PFSK-1 (cell line): ENCODE results near the gene MYCBP2.

ENCODE experiments used
- FOXP2 ChIP-seq: optimal IDR thresholded peaks from 2 replicates; pipeline ENCODE3; 2011; ENCODE audit warnings: borderline replicate concordance, control low read depth, inconsistent platforms; ENCODE audit not compliant: insufficient read depth; ENCODE audit errors: extremely low read length, extremely low read depth
- POLR2AphosphoS5 ChIP-seq: IDR thresholded peaks from 2 replicates; pipeline ENCODE4 v1.6.1; 2012; ENCODE audit warnings: low read depth, mild to moderate bottlenecking, control low read depth, low read length, moderate library complexity
- SIN3A ChIP-seq: IDR thresholded peaks from 2 replicates; pipeline ENCODE4 v1.6.1; 2012; ENCODE audit warnings: mild to moderate bottlenecking, low read length, moderate library complexity, borderline replicate concordance; ENCODE audit not compliant: insufficient read depth
- TAF1 ChIP-seq: IDR thresholded peaks from 2 replicates; pipeline ENCODE4 v1.6.1; 2012; ENCODE audit warnings: low read length, control low read depth, borderline replicate concordance; ENCODE audit not compliant: insufficient read depth
- TF ChIP-seq, protein P1 (sequence below), 2 experiments: IDR thresholded peaks; 2 replicates each; pipeline versions ENCODE4 v1.6.1 to v1.8.0; 2011 to 2012; ENCODE audit warnings: low read depth in 2 of 2, low read length in 2 of 2, control low read depth in 1 of 2, inconsistent platforms in 1 of 2, mild to moderate bottlenecking in 1 of 2, moderate library complexity in 1 of 2; ENCODE audit not compliant: insufficient read depth in 1 of 2

Gene MYCBP2

DNA sequence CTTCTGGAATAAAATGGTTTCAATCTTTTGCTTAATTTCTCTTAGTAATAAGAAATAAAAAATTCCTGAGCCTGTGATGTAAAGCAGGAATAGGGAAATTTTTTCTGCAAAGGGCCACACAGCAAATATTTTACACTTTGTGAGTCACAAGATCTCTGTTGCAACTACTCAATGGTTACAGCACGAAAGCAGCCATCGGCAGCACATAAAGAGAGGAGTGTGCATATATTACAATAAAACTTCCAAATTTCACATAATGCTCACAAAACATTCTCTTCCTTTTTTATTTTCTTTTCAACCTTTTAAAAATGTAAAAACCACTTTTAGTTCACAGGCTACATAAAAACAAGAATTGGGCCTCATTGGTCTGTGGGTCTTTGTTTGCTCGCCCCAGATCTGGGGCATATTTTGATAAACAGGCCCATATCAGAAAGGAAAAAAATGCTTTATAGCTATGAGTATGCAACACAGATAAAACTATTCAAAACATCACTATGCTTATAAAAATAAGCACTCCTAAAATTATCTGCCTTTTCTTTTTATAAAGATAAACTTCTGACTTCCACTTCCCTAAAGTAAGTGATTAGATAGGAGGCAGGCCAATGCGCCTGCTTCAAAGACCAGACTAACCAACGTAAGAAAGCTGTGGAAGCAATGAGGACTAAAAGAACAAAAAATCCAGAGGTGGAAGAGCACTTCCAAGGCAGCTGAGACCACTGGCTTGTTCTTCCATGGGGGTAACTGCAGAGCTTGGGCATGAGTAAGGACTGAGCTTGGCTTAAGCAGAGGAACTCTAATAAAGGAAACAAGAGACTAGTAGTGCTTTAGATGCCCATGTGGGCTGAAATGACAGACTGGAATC, 26.5 kb downstream of the MYCBP2 start:
- TF ChIP-seq TAF1 (no peak), POLR2AphosphoS5 (no peak), SIN3A (no peak), FOXP2 (no peak)
- TF ChIP-seq, protein P1, sequence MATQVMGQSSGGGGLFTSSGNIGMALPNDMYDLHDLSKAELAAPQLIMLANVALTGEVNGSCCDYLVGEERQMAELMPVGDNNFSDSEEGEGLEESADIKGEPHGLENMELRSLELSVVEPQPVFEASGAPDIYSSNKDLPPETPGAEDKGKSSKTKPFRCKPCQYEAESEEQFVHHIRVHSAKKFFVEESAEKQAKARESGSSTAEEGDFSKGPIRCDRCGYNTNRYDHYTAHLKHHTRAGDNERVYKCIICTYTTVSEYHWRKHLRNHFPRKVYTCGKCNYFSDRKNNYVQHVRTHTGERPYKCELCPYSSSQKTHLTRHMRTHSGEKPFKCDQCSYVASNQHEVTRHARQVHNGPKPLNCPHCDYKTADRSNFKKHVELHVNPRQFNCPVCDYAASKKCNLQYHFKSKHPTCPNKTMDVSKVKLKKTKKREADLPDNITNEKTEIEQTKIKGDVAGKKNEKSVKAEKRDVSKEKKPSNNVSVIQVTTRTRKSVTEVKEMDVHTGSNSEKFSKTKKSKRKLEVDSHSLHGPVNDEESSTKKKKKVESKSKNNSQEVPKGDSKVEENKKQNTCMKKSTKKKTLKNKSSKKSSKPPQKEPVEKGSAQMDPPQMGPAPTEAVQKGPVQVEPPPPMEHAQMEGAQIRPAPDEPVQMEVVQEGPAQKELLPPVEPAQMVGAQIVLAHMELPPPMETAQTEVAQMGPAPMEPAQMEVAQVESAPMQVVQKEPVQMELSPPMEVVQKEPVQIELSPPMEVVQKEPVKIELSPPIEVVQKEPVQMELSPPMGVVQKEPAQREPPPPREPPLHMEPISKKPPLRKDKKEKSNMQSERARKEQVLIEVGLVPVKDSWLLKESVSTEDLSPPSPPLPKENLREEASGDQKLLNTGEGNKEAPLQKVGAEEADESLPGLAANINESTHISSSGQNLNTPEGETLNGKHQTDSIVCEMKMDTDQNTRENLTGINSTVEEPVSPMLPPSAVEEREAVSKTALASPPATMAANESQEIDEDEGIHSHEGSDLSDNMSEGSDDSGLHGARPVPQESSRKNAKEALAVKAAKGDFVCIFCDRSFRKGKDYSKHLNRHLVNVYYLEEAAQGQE (IDR thresholded peaks at IDR 0.05; ENCODE audit: insufficient read depth in 1 of 2, low read depth in 2 of 2, low read length in 2 of 2), result no peak

DNA sequence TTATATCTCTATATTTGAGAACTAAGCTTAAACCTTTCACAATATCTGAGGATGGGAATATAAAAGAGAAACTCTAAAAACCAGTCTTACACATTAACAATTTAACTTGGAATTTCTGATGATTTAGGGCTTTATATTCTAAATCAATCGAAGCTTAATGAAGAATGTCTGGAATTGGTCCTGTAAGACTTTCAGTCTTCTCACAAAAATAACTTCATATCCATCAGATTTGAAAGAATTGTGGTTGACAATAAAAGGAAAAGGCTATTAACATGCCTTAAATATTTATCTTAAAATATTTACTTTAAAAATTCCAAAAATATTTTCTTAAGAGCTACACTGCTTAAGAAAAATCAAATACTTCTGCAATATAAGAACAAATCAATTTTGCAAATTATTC, 27.3 kb downstream of the MYCBP2 start:
- TF ChIP-seq, protein P1 (IDR thresholded peaks at IDR 0.05; ENCODE audit: insufficient read depth in 1 of 2, low read depth in 2 of 2, low read length in 2 of 2), result no peak
- no peak for TF ChIP-seq SIN3A
- TF ChIP-seq TAF1, result no peak
- no peak for TF ChIP-seq FOXP2
- no peak for TF ChIP-seq POLR2AphosphoS5

- no peak for TF ChIP-seq SIN3A
- TF ChIP-seq, protein P1 (IDR thresholded peaks at IDR 0.05; ENCODE audit: insufficient read depth in 1 of 2, low read depth in 2 of 2, low read length in 2 of 2), result no peak
Measured at GRCh38 chr13:77298426-77298825, 28.5 kb downstream of the MYCBP2 start.

- TF ChIP-seq FOXP2 (no peak), POLR2AphosphoS5 (no peak), TAF1 (no peak), SIN3A (no peak)
- TF ChIP-seq, protein P1 (IDR thresholded peaks at IDR 0.05; ENCODE audit: insufficient read depth in 1 of 2, low read depth in 2 of 2, low read length in 2 of 2), result no peak
Measured at GRCh38 chr13:77291774-77292173, 35.1 kb downstream of the MYCBP2 start.

GRCh38 chr13:77290342-77290741, 36.6 kb downstream of the MYCBP2 start:
- TF ChIP-seq FOXP2 (no peak), TAF1 (no peak), SIN3A (no peak), POLR2AphosphoS5 (no peak)
- TF ChIP-seq, protein P1 (IDR thresholded peaks at IDR 0.05; ENCODE audit: insufficient read depth in 1 of 2, low read depth in 2 of 2, low read length in 2 of 2), result no peak
